NCI-H2029 treated with DMSO at 0.1 percent for 48 hours (cell line): ENCODE data around the gene OR4B1.

Source experiments
- DNase-seq: peaks from one replicate; lab custom pipeline; 2025; lab: John Stamatoyannopoulos, UW

Gene OR4B1

DNA sequence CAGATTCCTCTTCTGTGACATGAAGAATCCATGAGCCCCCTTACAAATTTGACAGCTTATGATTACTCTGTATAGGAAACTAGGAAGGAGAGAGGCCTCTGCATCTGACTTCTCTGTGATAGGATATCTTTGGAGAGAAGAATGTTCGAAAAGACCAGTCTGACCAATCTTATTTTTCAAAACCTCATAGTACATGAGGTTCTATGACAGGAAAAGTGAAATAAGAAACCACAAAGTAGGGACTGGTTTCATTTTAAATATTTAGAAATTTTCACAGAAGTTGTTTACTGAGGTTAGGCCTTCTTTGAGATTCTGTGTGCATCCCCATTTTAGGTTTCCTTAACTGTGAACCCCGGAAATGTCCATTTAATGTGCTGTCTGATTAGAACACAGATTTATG is 45.0 kb downstream of the OR4B1 start:
- no peak for DNase-seq

DNA sequence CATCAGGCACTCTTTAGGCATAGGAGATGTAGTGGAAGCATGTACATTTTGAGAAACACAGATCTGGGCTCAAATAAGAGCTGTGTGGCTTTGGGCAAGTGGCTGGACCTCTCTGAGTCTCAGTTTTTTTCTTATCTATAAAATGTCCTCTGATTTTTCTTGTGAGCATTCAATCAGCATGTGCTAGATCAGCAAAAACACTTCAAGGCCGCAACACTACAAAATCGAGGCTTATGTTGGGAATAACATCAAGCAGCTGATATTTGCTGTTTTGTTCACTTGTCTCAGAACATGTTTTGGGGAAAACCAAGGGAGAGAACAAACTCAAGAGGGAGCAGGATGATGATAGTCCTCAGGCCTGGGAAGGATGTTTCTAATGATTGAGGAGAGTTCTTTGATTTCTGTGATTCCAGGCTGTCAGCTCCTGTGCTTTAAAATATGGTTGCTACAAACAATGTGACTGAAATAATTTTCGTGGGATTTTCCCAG is 46.9 kb downstream of the OR4B1 start, which contains the start of gene OR4X1:
TSS of gene OR4X1 (plus strand) at position 439 of the 489 bp plus-strand sequence. CDS start at position 439, 0 bp downstream.
- no peak for DNase-seq
